CD8-positive, alpha-beta memory T cell (primary cell): Measurements from ENCODE around the gene SLC29A2. TPM values are rescaled to one million over a fixed set of nuclear protein-coding genes. Genes with fewer than 3 reads are reported as not detected.

Experiments used
- CTCF ChIA-PET: fragments of 350-600 bp; sonication (Branson Sonifier 250); formaldehyde crosslinking; loops from one replicate; lab custom pipeline; 2021; ENCODE audit warnings: antibody characterized with exemption; lab: Charles Lee
- POLR2A ChIA-PET: fragments of 350-600 bp; sonication (Branson Sonifier 250); formaldehyde crosslinking; loops from one replicate; lab custom pipeline; 2021; ENCODE audit warnings: antibody characterized with exemption; lab: Charles Lee
- DNase-seq, 5 donors: peaks; one replicate each; pipeline versions ENCODE4 v3.0.0 to v3.0.0-alpha.2; 2020 to 2022; ENCODE audit warnings: mixed read lengths in 1 of 5
- H3K27ac ChIP-seq: one replicate; pipeline ENCODE4 v1.7.0; 2013; ENCODE audit warnings: low read depth, mild to moderate bottlenecking, low read length, moderate library complexity
- H3K27me3 ChIP-seq: 2 replicates; pipeline ENCODE4 v1.7.0; 2013; ENCODE audit warnings: low read length, mild to moderate bottlenecking; ENCODE audit not compliant: insufficient read depth, poor library complexity, severe bottlenecking
- H3K36me3 ChIP-seq: 2 replicates; pipeline ENCODE4 v1.7.0; 2013; ENCODE audit warnings: mild to moderate bottlenecking, low read length, moderate library complexity; ENCODE audit not compliant: insufficient read depth
- H3K4me1 ChIP-seq: 2 replicates; pipeline ENCODE4 v1.7.0; 2013; ENCODE audit warnings: mild to moderate bottlenecking, low read length, moderate library complexity; ENCODE audit not compliant: insufficient read depth
- H3K4me3 ChIP-seq: 2 replicates; pipeline ENCODE4 v1.7.0; 2013; ENCODE audit warnings: mild to moderate bottlenecking, low read length
- H3K9me3 ChIP-seq: 2 replicates; pipeline ENCODE4 v1.7.0; 2013; ENCODE audit warnings: mild to moderate bottlenecking, low read length
- H3K27ac Mint-ChIP-seq, 8 donors: one replicate each; pipeline ENCODE4 v1.8.0; 2020 to 2021; ENCODE audit warnings: mixed read lengths in 8 of 8, mild to moderate bottlenecking in 6 of 8, inconsistent platforms in 3 of 8, moderate library complexity in 3 of 8
- H3K27me3 Mint-ChIP-seq, 2 donors: one replicate each; pipeline ENCODE4 v1.8.0; 2020 to 2021; ENCODE audit warnings: mixed read lengths in 2 of 2, mild to moderate bottlenecking in 1 of 2, moderate library complexity in 1 of 2
- H3K36me3 Mint-ChIP-seq, 3 donors: one replicate each; pipeline ENCODE4 v1.8.0; 2020 to 2021; ENCODE audit warnings: mixed read lengths in 3 of 3, inconsistent platforms in 1 of 3, mild to moderate bottlenecking in 1 of 3
- H3K4me1 Mint-ChIP-seq, 3 donors: one replicate each; pipeline ENCODE4 v1.8.0; 2020 to 2021; ENCODE audit warnings: mixed read lengths in 3 of 3, inconsistent platforms in 1 of 3, mild to moderate bottlenecking in 1 of 3
- H3K4me3 Mint-ChIP-seq, 7 donors: one replicate each; pipeline ENCODE4 v1.8.0; 2020 to 2021; ENCODE audit warnings: mixed read lengths in 7 of 7, mild to moderate bottlenecking in 6 of 7, moderate library complexity in 4 of 7, inconsistent platforms in 2 of 7
- H3K9me3 Mint-ChIP-seq, 5 donors: one replicate each; pipeline ENCODE4 v1.8.0; 2020 to 2022; ENCODE audit warnings: mixed read lengths in 5 of 5, mild to moderate bottlenecking in 3 of 5, moderate library complexity in 2 of 5, inconsistent platforms in 1 of 5
- polyA plus RNA-seq: library from polyadenylated mRNA; unstranded; fragments of 300-500 nt; fragmentation: Illumina TruSeq; gene quantifications from one replicate; pipeline ENCODE4 v1.2.3, GENCODE V29; 2021
- total RNA-seq, 2 experiments: library from RNA; stranded (reverse); gene quantifications; one replicate each; pipeline ENCODE4 v1.2.3, GENCODE V29; 2021

SLC29A2 gene
- total and polyA plus RNA-seq, 3 experiments from 2014 or later, result 1.9 to 8.5 (median 7.9) TPM

DNA sequence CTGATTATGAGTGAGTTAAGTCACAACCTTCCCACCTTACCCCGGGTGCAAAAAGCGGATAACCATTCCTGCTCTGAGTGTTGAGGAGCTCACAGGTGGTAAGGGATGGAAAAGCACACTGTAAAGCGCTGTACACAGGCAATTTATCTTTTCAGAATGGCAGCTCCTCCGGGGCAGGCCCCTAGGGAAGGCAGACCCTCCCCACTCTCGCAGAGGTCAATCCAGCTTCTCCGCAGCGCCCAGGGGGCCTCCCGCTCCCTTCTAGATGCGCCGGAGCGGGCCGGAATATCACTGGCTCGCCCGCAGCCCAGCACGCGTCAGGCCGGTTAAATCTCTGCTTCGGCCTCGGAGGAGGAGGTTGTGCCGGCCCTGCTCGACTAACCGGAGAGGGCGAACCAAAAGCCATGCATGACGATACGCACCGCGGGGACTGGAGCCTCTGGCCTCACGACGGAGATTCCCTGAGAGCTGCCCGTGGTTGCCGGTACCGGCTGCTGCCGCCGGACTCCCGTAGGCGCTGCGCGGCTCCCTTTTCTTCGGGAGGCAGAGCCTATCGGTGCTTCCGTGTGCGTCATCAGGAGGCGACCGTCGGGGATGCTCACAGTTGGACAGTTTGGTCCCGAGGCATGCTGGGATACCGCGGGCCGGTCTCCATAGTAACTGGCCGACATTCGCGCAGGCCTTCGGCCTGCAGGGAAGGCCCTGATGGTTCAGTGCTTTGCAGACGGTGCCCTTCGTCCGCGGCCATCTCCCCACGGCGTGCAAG, 26.8 kb downstream of the SLC29A2 start, which contains the start of gene BRMS1:
Gene BRMS1 (minus strand): TSS at position 555 of the 766 bp plus-strand sequence. CDS start 2,870 bp downstream, outside the sequence.
- Mint-ChIP-seq H3K36me3 (peaks cover 4 to 49% (median 8%) of the 10 kb centered on the region in 3 donors), H3K4me1 (peaks cover 43 to 65% (median 50%) of the 10 kb centered on the region in 3 donors), H3K9me3 (peaks cover 0 to 4% (median 0%) of the 10 kb centered on the region in 5 donors), H3K4me3 (peak within 1 kb of the TSS; percentile 96 to 100 (median 97)), H3K27ac (peak within 1 kb of the TSS; percentile 96 to 99 (median 98)), H3K27me3 (peaks cover 0 to 10% of the 10 kb centered on the region in 2 donors)
- CTCF ChIA-PET, result interaction anchor here (0.7 to 8.6 kb wide), 9 partner anchors 8 to 44 kb away, joined by 3 to 72 read pairs (median 6); partner anchors contain the start of genes RIN1 and SLC29A2
- Histone ChIP-seq H3K27me3 (no peaks in the 10 kb centered on the region), H3K36me3 (peaks cover 22% of the 10 kb centered on the region), H3K4me1 (peaks cover 45% of the 10 kb centered on the region), H3K4me3 (peak within 1 kb of the TSS; percentile 96), H3K9me3 (no peaks in the 10 kb centered on the region), H3K27ac (peak within 1 kb of the TSS; percentile 92)
- POLR2A ChIA-PET, result interaction anchor here (0.6 to 1.8 kb wide), 6 partner anchors 18 to 498 kb away, joined by 3 to 8 read pairs (median 6); partner anchors contain the start of genes CD248, RBM4 and SLC29A2
- DNase-seq, result peak; percentile 92 to 98 (median 94)

DNA sequence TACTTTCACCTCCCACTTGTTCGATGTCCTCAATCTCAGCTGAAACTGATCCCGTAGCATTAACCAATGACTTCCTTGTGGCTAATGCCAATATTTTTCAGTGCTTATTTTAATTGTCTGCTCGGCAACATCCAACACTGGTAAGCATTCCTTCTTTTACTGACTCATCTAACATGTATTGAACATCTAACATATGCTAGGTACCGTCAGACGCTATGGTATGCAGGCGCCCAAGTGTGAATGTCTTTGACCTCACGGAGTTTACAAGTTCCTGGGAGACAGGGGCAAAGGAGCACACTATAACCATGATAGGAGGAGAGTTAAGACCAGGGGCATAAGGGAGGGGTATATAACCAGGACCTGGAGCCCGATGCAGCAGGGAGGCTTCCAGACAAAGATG, 28.4 kb downstream of the SLC29A2 start:
- POLR2A ChIA-PET, result interaction anchor here (0.5 kb wide), 1 partner anchor 1011 kb away, joined by 3 read pairs; no protein-coding TSS in a partner anchor

DNA sequence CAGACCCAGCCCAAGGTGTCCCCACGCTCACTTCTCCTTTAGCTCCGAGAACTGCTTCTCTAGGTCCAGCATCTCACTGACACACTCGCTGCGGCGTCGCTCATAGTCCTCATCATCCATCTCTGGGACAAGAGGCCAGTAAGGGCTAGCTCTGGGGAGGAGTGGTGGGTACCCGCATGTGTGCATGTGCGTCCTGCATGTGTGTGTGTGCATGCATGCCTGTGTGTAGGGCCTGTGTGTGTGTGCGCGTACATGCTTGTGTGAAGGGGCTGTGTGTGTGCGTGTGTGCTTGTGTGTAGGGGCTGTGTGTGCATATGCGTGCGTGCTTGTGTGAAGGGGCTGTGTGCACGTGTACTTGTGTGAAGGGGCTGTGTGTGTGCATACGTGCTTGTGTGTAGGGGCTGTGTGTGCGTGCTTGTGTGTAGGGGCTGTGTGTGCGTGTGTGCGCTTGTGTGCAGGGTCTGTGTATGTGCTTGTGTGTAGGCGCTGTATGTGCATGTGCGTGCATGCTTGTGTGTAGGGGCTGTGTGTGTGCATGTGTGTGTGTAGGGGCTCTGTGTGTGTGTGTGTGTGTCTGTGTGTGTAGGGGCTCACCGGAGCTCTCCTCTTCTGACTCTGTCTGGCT, 29.9 kb downstream of the SLC29A2 start:
- Mint-ChIP-seq H3K27ac (peak overlapping the region in 2 of 8 donors; percentile 23 to 63), H3K4me1 (peaks cover 45 to 64% (median 49%) of the 10 kb centered on the region in 3 donors)

More for the DNA sequence above, 28.4 kb downstream of the SLC29A2 start:
- Mint-ChIP-seq H3K4me3 (peak overlapping the region; percentile 96 to 100 (median 97)), H3K36me3 (peaks cover 4 to 64% (median 11%) of the 10 kb centered on the region in 3 donors), H3K27me3 (peaks cover 0 to 9% of the 10 kb centered on the region in 2 donors), H3K27ac (peak overlapping the region in 5 of 8 donors; percentile 59 to 99 (median 68)), H3K9me3 (peaks cover 0 to 4% (median 0%) of the 10 kb centered on the region in 5 donors), H3K4me1 (peaks cover 40 to 60% (median 48%) of the 10 kb centered on the region in 3 donors)
- Histone ChIP-seq H3K4me3 (no peak overlapping the region), H3K9me3 (no peaks in the 10 kb centered on the region), H3K36me3 (peaks cover 31% of the 10 kb centered on the region), H3K4me1 (peaks cover 41% of the 10 kb centered on the region), H3K27ac (no peak overlapping the region), H3K27me3 (no peaks in the 10 kb centered on the region)
- peak in 1 of 5 donors; percentile 30 for DNase-seq
- CTCF ChIA-PET, result interaction anchor here (0.9 to 8.6 kb wide), 3 partner anchors 31 to 46 kb away, joined by 3 to 72 read pairs (median 6); no protein-coding TSS in a partner anchor

DNA sequence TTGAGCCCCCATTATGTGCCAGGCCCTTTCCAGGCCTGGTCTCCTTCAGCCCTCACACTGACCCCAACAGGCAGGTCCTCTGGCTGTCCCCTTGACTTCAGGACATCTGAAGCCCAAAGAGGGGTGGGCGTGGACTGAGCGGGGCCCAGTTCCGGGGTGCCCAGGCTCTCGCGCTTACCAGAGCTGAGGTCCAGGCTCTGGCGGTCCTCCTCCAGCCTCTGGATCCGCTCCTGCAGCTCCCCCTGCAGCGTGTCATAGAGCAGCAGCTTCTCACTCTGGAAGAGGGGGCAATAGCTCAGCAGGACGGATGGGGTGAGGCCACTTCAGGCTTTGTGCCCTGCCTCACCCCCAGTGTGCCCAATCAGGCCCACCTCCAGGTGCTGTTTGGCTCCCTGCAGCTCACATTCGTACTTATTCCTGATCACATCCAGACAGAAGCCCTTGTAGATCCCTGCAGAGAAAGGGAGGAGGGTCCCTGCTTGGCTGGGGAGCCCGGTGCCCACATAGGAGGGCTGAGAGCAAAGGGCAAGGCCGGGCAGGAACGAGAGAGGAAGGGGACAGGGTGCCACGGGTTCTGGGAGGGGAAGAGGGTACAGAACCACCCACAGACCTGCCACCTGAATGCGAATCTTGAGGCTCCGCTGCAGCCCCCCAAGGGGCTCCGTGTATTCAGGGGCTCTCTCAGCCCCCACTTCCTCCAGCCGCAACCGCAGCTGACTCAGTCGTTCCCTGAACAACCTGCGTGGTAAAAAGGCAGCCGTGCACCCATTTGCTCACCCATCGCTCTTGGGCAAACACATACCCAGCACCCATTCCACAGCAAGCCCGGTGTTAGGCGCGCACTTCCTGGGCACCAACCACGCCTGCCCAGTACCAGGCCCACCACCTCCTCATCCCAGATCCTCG, 30.7 kb downstream of the SLC29A2 start:
- H3K27me3 Mint-ChIP-seq, result peaks cover 0 to 3% of the 10 kb centered on the region in 2 donors
- CTCF ChIA-PET, result interaction anchor here (0.8 to 8.6 kb wide), 3 partner anchors 24 to 28 kb away, joined by 3 to 72 read pairs (median 3); partner anchors contain the start of gene CD248
- Histone ChIP-seq H3K27me3 (no peaks in the 10 kb centered on the region), H3K4me1 (peaks cover 41% of the 10 kb centered on the region), H3K27ac (no peak overlapping the region), H3K4me3 (no peak overlapping the region), H3K9me3 (no peaks in the 10 kb centered on the region), H3K36me3 (peaks cover 31% of the 10 kb centered on the region)
- DNase-seq, result peak in 1 of 5 donors; percentile 35
- no peak overlapping the region for H3K27ac Mint-ChIP-seq
- POLR2A ChIA-PET, result no interaction called here
- H3K4me1 Mint-ChIP-seq, result peaks cover 49 to 62% (median 51%) of the 10 kb centered on the region in 3 donors
- no peak overlapping the region for H3K4me3 Mint-ChIP-seq
- no peaks in the 10 kb centered on the region for H3K9me3 Mint-ChIP-seq
- H3K36me3 Mint-ChIP-seq, result peaks cover 4 to 76% (median 11%) of the 10 kb centered on the region in 3 donors

More for the DNA sequence above, 29.9 kb downstream of the SLC29A2 start:
- Histone ChIP-seq H3K27me3 (no peaks in the 10 kb centered on the region), H3K9me3 (no peaks in the 10 kb centered on the region), H3K4me1 (peaks cover 42% of the 10 kb centered on the region), H3K4me3 (no peak overlapping the region), H3K27ac (no peak overlapping the region), H3K36me3 (peaks cover 31% of the 10 kb centered on the region)
- ChIA-PET CTCF (interaction anchor here (8.6 kb wide), 1 partner anchor 29 kb away, joined by 72 read pairs; no protein-coding TSS in a partner anchor), POLR2A (no interaction called here)
- Mint-ChIP-seq H3K36me3 (peaks cover 4 to 75% (median 11%) of the 10 kb centered on the region in 3 donors), H3K9me3 (no peaks in the 10 kb centered on the region), H3K27me3 (peaks cover 0 to 4% of the 10 kb centered on the region in 2 donors), H3K4me3 (peak overlapping the region in 3 of 7 donors; percentile 31 to 66 (median 51))
- peak in 1 of 5 donors; percentile 24 for DNase-seq

DNA sequence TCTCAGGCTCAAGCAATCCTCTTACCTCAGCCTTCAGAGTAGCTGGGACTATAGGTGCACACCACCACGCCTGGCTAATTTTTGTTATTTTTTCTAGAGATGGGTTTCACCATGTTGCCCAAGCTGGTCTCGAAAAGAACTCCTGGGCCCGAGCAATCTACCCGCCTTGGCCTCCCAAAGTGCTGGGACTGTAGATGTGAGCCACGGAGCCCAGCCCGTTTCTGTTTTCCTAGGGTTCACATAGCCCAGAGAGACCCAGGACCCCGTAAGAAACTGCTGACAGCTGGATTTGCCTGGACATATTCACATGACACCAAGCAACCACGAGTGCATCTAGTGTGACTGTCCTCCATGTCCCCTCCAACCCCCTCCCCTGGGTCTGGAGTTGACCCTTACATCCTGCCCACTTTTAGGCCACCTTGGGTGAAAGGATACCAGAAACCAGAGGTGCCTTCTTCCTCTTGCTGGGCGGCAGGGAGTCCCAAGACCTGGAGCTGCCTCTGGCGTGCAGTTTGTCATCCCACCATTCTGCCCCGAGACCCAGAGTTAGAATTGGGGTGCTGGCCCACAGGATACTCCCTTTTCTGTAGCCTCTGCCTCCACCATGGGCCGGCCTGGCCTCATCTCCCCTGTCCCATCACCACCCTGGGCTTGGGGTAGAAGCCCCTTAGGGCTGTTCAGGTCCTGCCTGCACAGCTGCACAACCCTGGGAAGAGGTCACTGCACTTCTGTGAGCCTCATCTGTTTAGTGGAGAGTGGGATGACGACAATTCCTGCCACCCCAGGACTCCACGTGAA, 31.7 kb downstream of the SLC29A2 start:
- no peak overlapping the region for H3K27ac Mint-ChIP-seq
- Histone ChIP-seq H3K9me3 (no peaks in the 10 kb centered on the region), H3K4me1 (peaks cover 39% of the 10 kb centered on the region), H3K27ac (no peak overlapping the region), H3K36me3 (peaks cover 31% of the 10 kb centered on the region), H3K27me3 (no peaks in the 10 kb centered on the region), H3K4me3 (no peak overlapping the region)
- POLR2A ChIA-PET, result interaction anchor here (0.8 kb wide), 1 partner anchor 28 kb away, joined by 4 read pairs; no protein-coding TSS in a partner anchor
- peaks cover 4 to 75% (median 11%) of the 10 kb centered on the region in 3 donors for H3K36me3 Mint-ChIP-seq
- CTCF ChIA-PET, result interaction anchor here (1.2 to 8.6 kb wide), 3 partner anchors 23 to 49 kb away, joined by 3 to 72 read pairs (median 8); partner anchors contain the start of gene CD248
- H3K27me3 Mint-ChIP-seq, result peaks cover 0 to 3% of the 10 kb centered on the region in 2 donors
- peak in 1 of 5 donors; percentile 28 for DNase-seq
- H3K9me3 Mint-ChIP-seq, result no peaks in the 10 kb centered on the region
- H3K4me1 Mint-ChIP-seq, result peaks cover 40 to 58% (median 42%) of the 10 kb centered on the region in 3 donors
- H3K4me3 Mint-ChIP-seq, result no peak overlapping the region

DNA sequence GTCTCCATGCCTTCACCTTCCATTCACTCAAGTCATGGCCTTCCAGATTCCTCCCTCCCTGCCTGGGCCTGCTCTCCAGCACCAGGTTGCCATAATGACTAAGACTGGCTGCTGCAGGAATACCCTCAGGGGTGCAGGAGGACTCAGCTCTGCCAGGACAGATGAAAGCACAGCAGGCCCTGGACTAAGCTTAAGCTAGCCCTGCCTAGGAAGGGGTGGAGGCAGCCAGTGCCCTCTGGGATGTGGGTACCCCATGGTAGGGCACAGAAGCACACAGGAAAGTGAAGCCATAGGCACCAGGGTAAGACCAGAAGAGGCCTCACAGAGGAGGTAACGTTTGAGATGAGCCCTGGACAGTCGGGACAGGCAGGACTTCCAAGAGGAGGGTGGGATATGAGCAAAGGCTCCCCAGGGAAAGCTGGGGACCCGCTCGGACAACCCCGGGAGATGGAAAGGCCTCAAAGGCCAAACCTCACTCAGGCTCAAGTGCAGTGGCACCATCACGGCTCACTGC, 32.3 kb downstream of the SLC29A2 start:
- peaks cover 0 to 3% of the 10 kb centered on the region in 2 donors for H3K27me3 Mint-ChIP-seq
- peaks cover 34% of the 10 kb centered on the region for H3K4me1 ChIP-seq
- H3K4me1 Mint-ChIP-seq, result peaks cover 33 to 51% (median 37%) of the 10 kb centered on the region in 3 donors
- ChIA-PET POLR2A (interaction anchor here (0.8 kb wide), 1 partner anchor 27 kb away, joined by 4 read pairs; no protein-coding TSS in a partner anchor), CTCF (interaction anchor here (2.5 to 8.6 kb wide), 2 partner anchors 27 to 50 kb away, joined by 8 to 72 read pairs; no protein-coding TSS in a partner anchor)
- no peaks in the 10 kb centered on the region for H3K9me3 ChIP-seq
- no peaks in the 10 kb centered on the region for H3K27me3 ChIP-seq
- peak overlapping the region in 1 of 8 donors; percentile 66 for H3K27ac Mint-ChIP-seq
- no peaks in the 10 kb centered on the region for H3K9me3 Mint-ChIP-seq
- peaks cover 4 to 69% (median 12%) of the 10 kb centered on the region in 3 donors for H3K36me3 Mint-ChIP-seq
- peaks cover 31% of the 10 kb centered on the region for H3K36me3 ChIP-seq
- no peak overlapping the region for H3K4me3 ChIP-seq
- no peak overlapping the region for H3K27ac ChIP-seq
- peak in 1 of 5 donors; percentile 27 for DNase-seq
- H3K4me3 Mint-ChIP-seq, result peak overlapping the region in 1 of 7 donors; percentile 29
